Colonic mucosa (tissue), 4 donors: ENCODE measurements around the gene LONP1. TPM values are rescaled to one million over a fixed set of nuclear protein-coding genes. Genes with fewer than 3 reads are reported as not detected.
"Not testable (repeated sequence)": the region's sequence is repeated elsewhere in the genome, so short reads cannot be mapped to it uniquely, and the experiment has no call there.

Source experiments
- DNase-seq: peaks from one replicate; pipeline ENCODE4 v3.0.0-alpha.2; 2020
- H3K27ac ChIP-seq: fragments of 200-600 bp; one replicate; pipeline ENCODE4 v1.8.0; 2021
- H3K27me3 ChIP-seq: fragments of 200-600 bp; one replicate; pipeline ENCODE4 v1.8.0; 2021
- H3K36me3 ChIP-seq: fragments of 200-600 bp; one replicate; pipeline ENCODE4 v1.8.0; 2021
- H3K4me1 ChIP-seq: fragments of 200-600 bp; one replicate; pipeline ENCODE4 v1.8.0; 2021; ENCODE audit warnings: mild to moderate bottlenecking
- H3K4me3 ChIP-seq: fragments of 200-600 bp; one replicate; pipeline ENCODE4 v1.8.0; 2021
- H3K9ac ChIP-seq, 2 donors: one replicate each; pipeline ENCODE4 v1.7.0; 2013; ENCODE audit warnings: control low read depth in 2 of 2, low read depth in 2 of 2, low read length in 2 of 2
- H3K9me3 ChIP-seq: fragments of 200-600 bp; one replicate; pipeline ENCODE4 v1.8.0; 2021
- intact Hi-C: fragments of 100-400 bp; cut with DNase I; formaldehyde crosslinking; loops from one replicate; pipeline ENCODE4 v1.14.1; 2022
- total RNA-seq, 2 donors: library from RNA; stranded (reverse); fragmentation: NEBNext Ultra II Directional in 1 of 2; extraction: Animal tissue kit (Norgen Biotek cat#: 25700) in 1 of 2; gene quantifications; one replicate each; pipeline ENCODE4 v1.2.1, GENCODE V29; 2021
- TF ChIP-seq, protein P1 (sequence below): fragments of 200-600 bp; IDR thresholded peaks from one replicate; pipeline ENCODE4 v1.8.0; 2022; ENCODE audit warnings: antibody characterized with exemption, mild to moderate bottlenecking
- donor health status: healthy.
- donor health status: DM: no; HTN: no; CAD: no.
- donor health status: DM: no; HTN: no; CAD: no.

The LONP1 gene
- total RNA-seq, 2 donors from 2014 or later = 64.3 to 133 TPM

DNA sequence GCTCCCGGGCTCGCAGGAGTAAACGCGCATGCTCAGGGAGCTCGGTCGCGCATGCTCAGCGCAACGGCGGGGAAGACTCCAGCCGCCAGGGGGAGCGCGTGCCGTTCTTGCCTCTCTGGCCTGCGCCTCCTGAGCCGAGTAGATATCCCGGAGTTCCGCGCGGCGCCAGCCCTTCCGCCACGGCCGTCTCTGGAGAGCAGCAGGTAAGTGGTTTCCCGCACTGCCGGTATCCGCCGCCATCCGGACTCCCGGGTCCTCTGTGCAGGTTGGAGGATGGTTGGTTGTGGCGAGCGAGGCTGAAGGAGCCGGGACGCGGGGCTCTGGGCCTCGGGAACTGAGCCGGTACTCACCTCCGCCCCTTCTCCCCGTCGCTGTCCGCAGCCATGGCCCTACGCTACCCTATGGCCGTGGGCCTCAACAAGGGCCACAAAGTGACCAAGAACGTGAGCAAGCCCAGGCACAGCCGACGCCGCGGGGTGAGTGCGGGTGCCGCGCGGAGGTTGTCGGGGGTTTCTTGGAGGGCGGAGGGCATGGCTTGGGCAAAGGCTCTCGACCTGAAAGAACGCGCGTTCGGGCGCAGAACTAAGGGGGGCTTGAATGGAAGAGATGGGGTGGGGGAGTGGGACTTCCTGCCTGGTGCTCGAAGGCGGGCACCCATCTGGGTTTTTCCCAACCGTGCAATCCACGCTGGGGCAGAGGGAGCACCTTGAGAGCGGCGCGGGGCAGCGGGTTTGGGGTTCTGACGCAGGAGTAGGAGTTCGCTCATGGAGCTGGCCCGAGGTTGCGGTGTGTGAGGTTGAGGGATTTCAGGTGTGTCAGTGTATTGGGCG, 29.6 kb downstream of the LONP1 start, which contains the start of gene RPL36:
TSS of gene RPL36 (plus strand) at position 171 of the 830 bp plus-strand sequence. CDS start at position 384, 213 bp downstream.
- Histone ChIP-seq H3K27ac (peak within 1 kb of the TSS; percentile 84), H3K27me3 (no peaks in the 10 kb centered on the region), H3K4me1 (peaks cover 11% of the 10 kb centered on the region), H3K36me3 (peaks cover 7% of the 10 kb centered on the region), H3K9me3 (no peaks in the 10 kb centered on the region), H3K9ac (peak within 1 kb of the TSS; percentile 79 to 92), H3K4me3 (peak within 1 kb of the TSS; percentile 76)
- DNase-seq = peak; percentile 99
- intact Hi-C loops = no loop called here
- TF ChIP-seq, protein P1, sequence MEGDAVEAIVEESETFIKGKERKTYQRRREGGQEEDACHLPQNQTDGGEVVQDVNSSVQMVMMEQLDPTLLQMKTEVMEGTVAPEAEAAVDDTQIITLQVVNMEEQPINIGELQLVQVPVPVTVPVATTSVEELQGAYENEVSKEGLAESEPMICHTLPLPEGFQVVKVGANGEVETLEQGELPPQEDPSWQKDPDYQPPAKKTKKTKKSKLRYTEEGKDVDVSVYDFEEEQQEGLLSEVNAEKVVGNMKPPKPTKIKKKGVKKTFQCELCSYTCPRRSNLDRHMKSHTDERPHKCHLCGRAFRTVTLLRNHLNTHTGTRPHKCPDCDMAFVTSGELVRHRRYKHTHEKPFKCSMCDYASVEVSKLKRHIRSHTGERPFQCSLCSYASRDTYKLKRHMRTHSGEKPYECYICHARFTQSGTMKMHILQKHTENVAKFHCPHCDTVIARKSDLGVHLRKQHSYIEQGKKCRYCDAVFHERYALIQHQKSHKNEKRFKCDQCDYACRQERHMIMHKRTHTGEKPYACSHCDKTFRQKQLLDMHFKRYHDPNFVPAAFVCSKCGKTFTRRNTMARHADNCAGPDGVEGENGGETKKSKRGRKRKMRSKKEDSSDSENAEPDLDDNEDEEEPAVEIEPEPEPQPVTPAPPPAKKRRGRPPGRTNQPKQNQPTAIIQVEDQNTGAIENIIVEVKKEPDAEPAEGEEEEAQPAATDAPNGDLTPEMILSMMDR = peak; percentile 92

DNA sequence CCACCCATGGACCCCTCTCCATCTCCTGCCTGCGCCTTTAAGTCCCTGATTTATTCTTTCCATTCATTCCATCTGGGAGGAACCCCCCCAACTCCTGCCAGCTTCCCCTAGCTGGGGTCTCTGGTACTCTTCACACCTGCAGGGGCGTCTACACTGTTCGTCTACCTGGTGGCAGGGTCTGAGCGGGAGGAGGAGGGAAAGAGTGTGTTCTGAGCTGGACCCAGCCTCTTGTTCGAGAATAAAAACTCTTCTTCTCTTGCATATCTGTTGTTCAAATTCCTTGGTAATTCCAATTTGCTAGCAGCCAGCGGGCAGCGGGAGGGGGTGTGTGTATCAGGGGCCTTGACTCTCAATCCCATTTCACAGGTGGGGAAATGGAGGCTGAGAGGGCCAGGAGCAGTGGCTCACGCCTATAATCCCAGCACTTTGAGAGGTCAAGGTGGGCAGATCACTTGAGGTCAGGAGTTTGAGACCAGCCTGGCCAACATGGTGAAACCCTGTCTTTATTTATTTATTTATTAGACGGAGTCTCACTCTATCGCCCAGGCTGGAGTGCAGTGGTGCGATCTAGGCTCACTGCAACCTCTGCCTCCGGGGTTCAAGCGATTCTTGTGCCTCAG, 31.6 kb downstream of the LONP1 start:
- intact Hi-C loops, H3K9ac ChIP-seq, H3K9me3 ChIP-seq, H3K36me3 ChIP-seq, H3K27me3 ChIP-seq, H3K27ac ChIP-seq, DNase-seq, H3K4me3 ChIP-seq: not testable (repeated sequence)
- peaks cover 11% of the 10 kb centered on the region for H3K4me1 ChIP-seq

DNA sequence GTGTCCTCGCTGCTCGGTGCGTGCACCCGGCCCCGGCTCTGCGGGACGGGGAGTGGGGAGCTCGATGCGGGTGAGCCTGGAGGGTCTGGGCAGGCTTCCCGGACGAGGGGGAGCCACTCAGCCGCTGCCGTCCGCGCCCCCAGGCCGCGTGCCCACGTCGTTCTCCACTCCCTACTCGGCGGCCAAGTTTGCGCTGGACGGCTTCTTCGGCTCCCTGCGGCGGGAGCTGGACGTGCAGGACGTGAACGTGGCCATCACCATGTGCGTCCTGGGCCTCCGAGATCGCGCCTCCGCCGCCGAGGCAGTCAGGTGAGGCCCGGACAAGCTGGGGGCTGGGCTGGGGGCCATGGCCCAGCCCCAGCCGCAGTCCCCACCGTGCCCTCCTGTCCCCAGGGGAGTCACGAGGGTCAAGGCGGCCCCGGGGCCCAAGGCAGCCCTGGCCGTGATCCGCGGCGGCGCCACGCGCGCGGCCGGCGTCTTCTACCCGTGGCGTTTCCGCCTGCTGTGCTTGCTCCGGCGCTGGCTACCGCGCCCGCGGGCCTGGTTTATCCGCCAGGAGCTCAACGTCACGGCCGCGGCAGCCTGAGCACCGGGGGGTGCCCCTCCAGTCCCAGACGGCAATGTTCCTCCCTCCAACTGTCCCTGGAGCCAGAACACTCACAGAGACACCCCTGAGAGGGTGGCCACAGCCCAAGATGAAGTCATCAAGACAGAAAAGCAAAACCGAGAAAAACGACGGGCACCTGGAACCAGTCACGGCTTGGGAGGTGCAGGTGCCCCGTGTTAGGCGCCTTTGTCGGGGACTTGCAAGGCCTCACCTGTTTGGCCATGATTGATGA, 32.4 kb downstream of the LONP1 start:
- Histone ChIP-seq H3K9me3 (no peaks in the 10 kb centered on the region), H3K4me1 (peaks cover 11% of the 10 kb centered on the region), H3K4me3 (peak overlapping the region; percentile 57), H3K36me3 (no peaks in the 10 kb centered on the region), H3K27me3 (no peaks in the 10 kb centered on the region), H3K27ac (no peak overlapping the region), H3K9ac (peak overlapping the region in 1 of 2 donors; percentile 50)
- no peak for DNase-seq
- TF ChIP-seq, protein P1 = no peak
- intact Hi-C loops = no loop called here

DNA sequence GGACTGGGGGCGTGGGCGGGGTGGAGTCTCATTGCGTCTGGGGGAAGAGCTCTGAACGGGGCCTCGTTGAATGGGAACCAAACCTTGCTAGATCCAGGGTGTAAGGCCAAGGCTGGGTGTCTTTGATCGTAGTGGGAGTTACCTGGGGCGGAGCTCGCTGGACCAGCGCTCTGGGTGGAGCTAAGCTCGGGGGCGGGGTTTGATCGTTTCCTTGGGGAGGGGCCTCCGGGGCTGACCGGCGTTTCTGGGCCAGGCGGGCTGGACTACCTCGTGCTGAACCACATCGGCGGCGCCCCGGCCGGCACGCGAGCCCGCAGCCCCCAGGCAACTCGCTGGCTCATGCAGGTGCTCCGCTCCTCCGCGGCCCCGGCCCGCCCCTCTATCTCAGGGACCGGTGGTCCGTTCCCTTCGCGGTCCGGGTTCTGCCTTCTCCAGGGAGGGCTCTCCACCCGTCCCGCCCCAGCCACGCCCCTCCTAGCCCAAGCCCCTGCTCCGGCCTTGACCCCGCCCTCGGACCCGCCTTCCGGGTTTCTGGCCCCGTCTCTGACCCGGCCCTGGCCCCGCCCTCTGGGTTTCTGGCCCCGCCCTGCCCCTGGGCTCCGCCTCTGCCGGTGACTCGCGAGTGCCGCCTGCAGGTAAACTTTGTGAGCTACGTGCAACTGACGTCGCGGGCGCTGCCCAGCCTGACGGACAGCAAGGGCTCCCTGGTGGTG, 33.1 kb downstream of the LONP1 start:
- intact Hi-C loops = no loop called here
- H3K9ac ChIP-seq = peak overlapping the region; percentile 34 to 50

DNA sequence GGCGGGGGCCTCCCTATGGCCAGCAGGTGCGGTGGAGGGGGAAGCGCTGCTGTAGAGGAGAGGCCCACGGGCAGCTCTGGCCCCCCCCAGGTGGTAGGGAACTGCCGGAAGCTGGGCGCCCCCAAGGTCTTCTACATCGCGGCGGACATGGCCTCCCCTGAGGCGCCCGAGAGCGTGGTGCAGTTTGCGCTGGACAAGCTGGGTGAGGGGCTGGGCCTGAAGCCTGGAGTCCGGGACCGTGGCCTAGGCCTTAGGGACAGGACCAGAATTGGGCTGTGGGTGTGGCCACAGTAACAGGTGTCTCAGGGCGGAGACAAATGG, 33.7 kb downstream of the LONP1 start:
- intact Hi-C loops = no loop called here
- peak overlapping the region; percentile 75 for H3K27ac ChIP-seq
- peak overlapping the region; percentile 30 to 34 for H3K9ac ChIP-seq
- TF ChIP-seq, protein P1 = no peak
- no peaks in the 10 kb centered on the region for H3K4me1 ChIP-seq
- peak overlapping the region; percentile 57 for H3K4me3 ChIP-seq
- no peaks in the 10 kb centered on the region for H3K9me3 ChIP-seq
- no peaks in the 10 kb centered on the region for H3K36me3 ChIP-seq
- DNase-seq = no peak
- no peaks in the 10 kb centered on the region for H3K27me3 ChIP-seq

More for the DNA sequence above, 33.1 kb downstream of the LONP1 start:
- H3K27me3 ChIP-seq = no peaks in the 10 kb centered on the region
- H3K4me3 ChIP-seq = peak overlapping the region; percentile 57
- H3K9me3 ChIP-seq = no peaks in the 10 kb centered on the region
- no peaks in the 10 kb centered on the region for H3K36me3 ChIP-seq
- peaks cover 3% of the 10 kb centered on the region for H3K4me1 ChIP-seq
- DNase-seq = peak; percentile 100
- H3K27ac ChIP-seq = peak overlapping the region; percentile 75
- TF ChIP-seq, protein P1 = peak; percentile 83
